ENCODE results near the gene VPS13D. TPM values are rescaled to one million over a fixed set of nuclear protein-coding genes. Genes with fewer than 3 reads are reported as not detected.

The VPS13D gene
- total RNA-seq, 4 donors from 2014 or later, result 88.1 to 105 (median 97.1) TPM

- TF ChIP-seq CTCF (IDR thresholded peaks at IDR 0.05), result no peak
- ATAC-seq (ENCODE audit: low FRiP score) (no peak), DNase-seq (ENCODE audit: low spot score) (no peak)
These were observed 42.9 kb downstream of the VPS13D start for GRCh38 chr1:12272770-12273169.

- ATAC-seq (ENCODE audit: low FRiP score), result no peak
- DNase-seq (ENCODE audit: low spot score), result no peak
- no peak for TF ChIP-seq CTCF (IDR thresholded peaks at IDR 0.05)
These were observed 45.5 kb downstream of the VPS13D start for GRCh38 chr1:12275370-12275769.

- ATAC-seq (ENCODE audit: low FRiP score) (no peak), DNase-seq (ENCODE audit: low spot score) (no peak)
- TF ChIP-seq CTCF (IDR thresholded peaks at IDR 0.05), result peak in 1 of 3 donors; percentile 16
These were observed 46.4 kb downstream of the VPS13D start for GRCh38 chr1:12276225-12276624.

GRCh38 chr1:12279003-12279402, 49.2 kb downstream of the VPS13D start:
- ATAC-seq (ENCODE audit: low FRiP score) (no peak), DNase-seq (ENCODE audit: low spot score) (no peak)
- no peak for TF ChIP-seq CTCF (IDR thresholded peaks at IDR 0.05)

GRCh38 chr1:12279728-12280464, 50.1 kb downstream of the VPS13D start:
- ATAC-seq (ENCODE audit: low FRiP score), result no peak
- DNase-seq (ENCODE audit: low spot score), result no peak

GRCh38 chr1:12282142-12282541, 52.3 kb downstream of the VPS13D start:
- no peak for DNase-seq (ENCODE audit: low spot score)
- TF ChIP-seq CTCF (IDR thresholded peaks at IDR 0.05), result no peak
- ATAC-seq (ENCODE audit: low FRiP score), result no peak

More at GRCh38 chr1:12279728-12280464, 50.1 kb downstream of the VPS13D start:
- no peak for TF ChIP-seq CTCF (IDR thresholded peaks at IDR 0.05)

- TF ChIP-seq CTCF (IDR thresholded peaks at IDR 0.05), result no peak
- ATAC-seq (ENCODE audit: low FRiP score), result no peak
- no peak for DNase-seq (ENCODE audit: low spot score)
These were observed 54.7 kb downstream of the VPS13D start for GRCh38 chr1:12284486-12284885.

Data from omental fat pad (tissue), 4 donors.